ENCODE data around the gene NRAS.

NRAS gene

DNA sequence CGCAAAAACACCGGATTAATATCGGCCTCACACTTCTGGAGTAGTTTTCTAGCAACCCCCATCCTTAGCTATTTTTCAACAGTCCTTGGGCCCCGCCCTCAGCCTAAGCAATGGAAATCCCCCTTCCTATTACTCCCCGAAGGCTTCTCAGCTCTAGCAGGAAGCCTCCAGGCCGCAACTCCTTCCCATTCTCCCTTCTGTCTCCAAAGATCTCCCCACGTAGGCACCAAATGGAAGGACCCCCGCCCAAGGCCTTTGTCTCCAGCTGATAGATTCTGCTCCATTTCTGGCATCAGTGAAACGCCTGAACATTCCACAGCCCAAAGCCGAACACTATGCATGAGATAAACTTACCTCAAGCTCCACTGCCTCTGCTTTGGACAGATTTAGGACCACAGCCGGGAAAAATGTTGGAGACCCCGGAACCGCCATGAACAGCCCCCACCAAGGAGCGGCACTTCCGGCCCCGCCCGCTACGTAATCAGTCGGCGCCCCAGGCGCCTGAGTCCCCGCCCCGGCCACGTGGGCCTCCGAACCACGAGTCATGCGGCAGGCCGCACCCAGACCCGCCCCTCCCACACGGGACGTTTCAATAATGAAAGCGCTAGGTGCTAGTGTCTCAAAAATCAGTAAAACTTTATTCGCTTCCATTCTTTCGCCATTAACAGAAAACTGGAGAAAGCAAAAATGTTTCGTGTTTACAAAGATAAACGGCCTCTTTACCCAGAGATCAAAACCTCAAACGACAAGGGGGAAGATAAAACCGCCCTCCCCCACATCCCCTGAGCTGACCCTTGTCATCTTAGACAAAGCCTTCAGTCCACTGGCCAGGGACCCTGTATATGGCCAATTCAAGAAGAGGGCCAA is at the start of gene NRAS:
Gene NRAS, minus strand, starts transcription at position 468 of the 867 bp plus-strand sequence. CDS start 611 bp downstream, outside the sequence.
- in situ Hi-C loops (cut with MboI; ENCODE audit: low pct_unique_long_range_greater_than_20kb, low sequenced_read_pairs, unreplicated experiment): no loop called here

GRCh38 chr1:114764689-114765088 is 48.1 kb upstream of the NRAS start:
- in situ Hi-C loops (cut with MboI; ENCODE audit: low pct_unique_long_range_greater_than_20kb, low sequenced_read_pairs, unreplicated experiment): no loop called here
- no peak for DNase-seq (ENCODE audit: low spot score)
- TF ChIP-seq CTCF (IDR thresholded peaks at IDR 0.05; ENCODE audit: extremely low read depth, insufficient read depth, missing control alignments): no peak

More for the DNA sequence above, at the start of gene NRAS:
- DNase-seq (ENCODE audit: low spot score): peak; percentile 89
- TF ChIP-seq CTCF (IDR thresholded peaks at IDR 0.05; ENCODE audit: extremely low read depth, insufficient read depth, missing control alignments): no peak

GRCh38 chr1:114758256-114758832 is 41.8 kb upstream of the NRAS start:
- no peak for TF ChIP-seq CTCF (IDR thresholded peaks at IDR 0.05; ENCODE audit: extremely low read depth, insufficient read depth, missing control alignments)
- in situ Hi-C loops (cut with MboI; ENCODE audit: low pct_unique_long_range_greater_than_20kb, low sequenced_read_pairs, unreplicated experiment): no loop called here
- DNase-seq (ENCODE audit: low spot score): no peak

DNA sequence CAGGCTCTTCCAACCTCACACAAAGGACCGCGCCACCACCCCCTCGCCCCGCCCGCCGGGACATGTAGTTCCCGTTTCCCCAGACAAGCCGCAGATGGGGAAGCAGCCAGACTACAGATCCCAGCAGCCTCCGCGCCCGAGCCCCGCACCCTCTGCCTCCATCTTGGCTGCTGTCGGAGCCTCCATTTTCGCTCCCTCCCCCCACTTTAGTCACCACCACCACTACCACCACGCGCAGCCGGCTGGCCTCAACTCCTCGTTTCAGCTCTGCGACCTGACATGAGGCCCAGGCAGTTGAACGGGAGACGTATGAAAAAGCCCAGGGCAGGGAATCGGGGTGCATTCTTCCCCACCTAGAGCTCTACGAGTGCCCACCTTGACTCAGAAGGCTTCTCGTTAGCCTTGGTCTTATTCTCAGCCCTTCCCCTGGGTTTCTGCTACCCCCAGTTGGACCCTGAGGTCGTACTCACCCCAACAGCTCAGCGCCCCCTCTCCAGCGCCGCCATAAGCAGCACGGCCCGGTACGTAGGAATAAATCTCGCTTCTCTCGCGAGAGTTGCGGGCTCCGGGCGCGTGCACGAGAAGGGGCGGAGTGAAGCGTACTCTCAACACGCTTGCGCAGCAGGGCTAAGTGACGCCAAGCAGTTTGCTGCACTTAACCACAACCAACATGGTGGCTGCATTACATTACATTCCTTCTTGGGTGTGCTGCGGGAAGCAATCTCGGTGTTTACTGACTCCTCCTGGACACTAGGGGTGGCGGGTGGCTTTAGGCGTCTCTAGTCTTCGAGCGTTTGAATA is 41.1 kb upstream of the NRAS start, which contains the start of gene CSDE1:
Gene CSDE1, minus strand, starts transcription at position 530 of the 801 bp plus-strand sequence. CDS start 18,094 bp downstream, outside the sequence.
- in situ Hi-C loops (cut with MboI; ENCODE audit: low pct_unique_long_range_greater_than_20kb, low sequenced_read_pairs, unreplicated experiment): no loop called here
- peak; percentile 41 for TF ChIP-seq CTCF (IDR thresholded peaks at IDR 0.05; ENCODE audit: extremely low read depth, insufficient read depth, missing control alignments)
- peak; percentile 85 for DNase-seq (ENCODE audit: low spot score)

- TF ChIP-seq CTCF (IDR thresholded peaks at IDR 0.05; ENCODE audit: extremely low read depth, insufficient read depth, missing control alignments): no peak
- in situ Hi-C loops (cut with MboI; ENCODE audit: low pct_unique_long_range_greater_than_20kb, low sequenced_read_pairs, unreplicated experiment): no loop called here
- DNase-seq (ENCODE audit: low spot score): no peak
These were observed 40.4 kb upstream of the NRAS start for GRCh38 chr1:114756949-114757454.

Measured in GM13977 (cell line).